Fibroblast of peridontal ligament (primary cell): ENCODE data around the gene C1GALT1.

ENCODE experiments used
- DNase-seq: peaks from one replicate; pipeline ENCODE4 v3.0.0-alpha.2; 2010; ENCODE audit errors: extremely low read depth

The C1GALT1 gene

GRCh38 chr7:7272294-7272693, 90.0 kb downstream of the C1GALT1 start:
- peak; percentile 80 for DNase-seq

GRCh38 chr7:7274782-7275181, 92.4 kb downstream of the C1GALT1 start:
- DNase-seq = peak; percentile 64

GRCh38 chr7:7276161-7276560, 93.8 kb downstream of the C1GALT1 start:
- peak; percentile 22 for DNase-seq

GRCh38 chr7:7290429-7291122, 108.2 kb downstream of the C1GALT1 start:
- DNase-seq = no peak

GRCh38 chr7:7292085-7292484, 109.7 kb downstream of the C1GALT1 start:
- DNase-seq = no peak

GRCh38 chr7:7292608-7293007, 110.3 kb downstream of the C1GALT1 start:
- no peak for DNase-seq

- no peak for DNase-seq
These were observed 110.7 kb downstream of the C1GALT1 start for GRCh38 chr7:7293092-7293491.

GRCh38 chr7:7294911-7295310, 112.6 kb downstream of the C1GALT1 start:
- no peak for DNase-seq
